H9 (cell line): Measurements from ENCODE around the gene FBXL7. TPM values are rescaled to one million over a fixed set of nuclear protein-coding genes. Genes with fewer than 3 reads are reported as not detected.

Source experiments
- DNase-seq: peaks from one replicate; pipeline ENCODE4 v3.0.0-alpha.2; 2017
- H2AFZ ChIP-seq: one replicate; pipeline ENCODE4 v1.6.1; 2013; ENCODE audit warnings: mild to moderate bottlenecking, low read length, control low read depth, moderate library complexity
- H2AK5ac ChIP-seq: 2 replicates; pipeline ENCODE4 v1.6.1; 2013; ENCODE audit warnings: low read length, control low read depth, mixed read lengths; ENCODE audit not compliant: insufficient read length
- H2BK120ac ChIP-seq: one replicate; pipeline ENCODE4 v1.6.1; 2013; ENCODE audit warnings: low read depth, mild to moderate bottlenecking, low read length, control low read depth, inconsistent platforms; ENCODE audit not compliant: poor library complexity, severe bottlenecking
- H2BK12ac ChIP-seq: 2 replicates; pipeline ENCODE4 v1.6.1; 2013; ENCODE audit warnings: low read length, control low read depth, mixed read lengths, low read depth; ENCODE audit not compliant: insufficient read length
- H2BK15ac ChIP-seq: 2 replicates; pipeline ENCODE4 v1.6.1; 2013; ENCODE audit warnings: low read depth, low read length, control low read depth
- H2BK20ac ChIP-seq: one replicate; pipeline ENCODE4 v1.6.1; 2013; ENCODE audit warnings: low read depth, mild to moderate bottlenecking, low read length, control low read depth, inconsistent platforms; ENCODE audit not compliant: poor library complexity, severe bottlenecking
- H2BK5ac ChIP-seq: 2 replicates; pipeline ENCODE4 v1.6.1; 2013; ENCODE audit warnings: low read length, control low read depth, mixed read lengths; ENCODE audit not compliant: insufficient read length
- H3K14ac ChIP-seq: 2 replicates; pipeline ENCODE4 v1.6.1; 2013; ENCODE audit warnings: low read length, control low read depth; ENCODE audit not compliant: insufficient read depth
- H3K18ac ChIP-seq: 2 replicates; pipeline ENCODE4 v1.6.1; 2013; ENCODE audit warnings: low read depth, mild to moderate bottlenecking, mixed read lengths, low read length, control low read depth; ENCODE audit not compliant: insufficient read length
- H3K23ac ChIP-seq: 2 replicates; pipeline ENCODE4 v1.6.1; 2013; ENCODE audit warnings: low read length, control low read depth, mixed read lengths, low read depth; ENCODE audit not compliant: insufficient read length
- H3K23me2 ChIP-seq: 2 replicates; pipeline ENCODE4 v1.6.1; 2013; ENCODE audit warnings: low read depth, mild to moderate bottlenecking, mixed read lengths, low read length, control low read depth; ENCODE audit not compliant: insufficient read length, poor library complexity, severe bottlenecking
- H3K27ac ChIP-seq: 2 replicates; pipeline ENCODE4 v1.5.1; 2013; ENCODE audit warnings: low read length, control low read depth, mixed read lengths, low read depth; ENCODE audit not compliant: insufficient read length
- H3K27me3 ChIP-seq: 2 replicates; pipeline ENCODE4 v1.6.1; 2013; ENCODE audit warnings: low read length, control low read depth, inconsistent platforms; ENCODE audit not compliant: insufficient read depth
- H3K4ac ChIP-seq: 2 replicates; pipeline ENCODE4 v1.6.1; 2013; ENCODE audit warnings: low read depth, mild to moderate bottlenecking, control low read depth, inconsistent platforms, low read length, moderate library complexity
- H3K4me1 ChIP-seq: 2 replicates; pipeline ENCODE4 v1.6.1; 2013; ENCODE audit warnings: low read length, control low read depth, inconsistent platforms; ENCODE audit not compliant: insufficient read depth
- H3K4me2 ChIP-seq: 2 replicates; pipeline ENCODE4 v1.6.1; 2013; ENCODE audit warnings: low read length, control low read depth, mixed read lengths; ENCODE audit not compliant: insufficient read length, insufficient read depth
- H3K56ac ChIP-seq: 2 replicates; pipeline ENCODE4 v1.6.1; 2013; ENCODE audit warnings: low read depth, mild to moderate bottlenecking, mixed read lengths, low read length, control low read depth; ENCODE audit not compliant: insufficient read length
- H3K79me1 ChIP-seq: 2 replicates; pipeline ENCODE4 v1.6.1; 2013; ENCODE audit warnings: low read depth, mild to moderate bottlenecking, moderate library complexity, low read length, control low read depth, inconsistent platforms; ENCODE audit not compliant: insufficient read depth, poor library complexity, severe bottlenecking
- H3K79me2 ChIP-seq: 2 replicates; pipeline ENCODE4 v1.6.1; 2013; ENCODE audit warnings: low read length, control low read depth, inconsistent platforms; ENCODE audit not compliant: insufficient read depth
- H3K9ac ChIP-seq: 2 replicates; pipeline ENCODE4 v1.6.1; 2013; ENCODE audit warnings: low read length, control low read depth, mixed read lengths; ENCODE audit not compliant: insufficient read length; ENCODE audit errors: extremely low read depth
- H3K9me3 ChIP-seq: one replicate; pipeline ENCODE4 v1.6.1; 2013; ENCODE audit warnings: low read depth, low read length, inconsistent platforms; ENCODE audit not compliant: control insufficient read depth
- H3T11ph ChIP-seq: one replicate; pipeline ENCODE4 v1.6.1; 2013; ENCODE audit warnings: mild to moderate bottlenecking, low read length, control low read depth, inconsistent platforms
- H4K20me1 ChIP-seq: one replicate; pipeline ENCODE4 v1.6.1; 2013; ENCODE audit not compliant: control insufficient read depth, insufficient read length, insufficient read depth
- H4K5ac ChIP-seq: 2 replicates; pipeline ENCODE4 v1.6.1; 2013; ENCODE audit warnings: low read depth, mild to moderate bottlenecking, mixed read lengths, low read length, control low read depth; ENCODE audit not compliant: insufficient read length
- H4K8ac ChIP-seq: replicated peaks from 2 replicates; pipeline ENCODE4 v1.6.1; 2013; ENCODE audit warnings: low read length, control low read depth, mixed read lengths, low read depth; ENCODE audit not compliant: insufficient read length
- H4K91ac ChIP-seq: 2 replicates; pipeline ENCODE4 v1.6.1; 2013; ENCODE audit warnings: low read depth, mild to moderate bottlenecking, moderate library complexity, mixed read lengths, low read length, control low read depth; ENCODE audit not compliant: insufficient read length
- H3K27ac Mint-ChIP-seq, 3 experiments: 2 replicates in 2 of 3; 3 replicates in 1 of 3; pipeline ENCODE4 v1.8.0; 2020 to 2021; ENCODE audit warnings: mixed read lengths in 3 of 3, mild to moderate bottlenecking in 1 of 3, moderate library complexity in 1 of 3
- H3K27me3 Mint-ChIP-seq: 2 replicates; pipeline ENCODE4 v1.8.0; 2021; ENCODE audit warnings: low read depth, mild to moderate bottlenecking, moderate library complexity, mixed read lengths
- H3K36me3 Mint-ChIP-seq, 3 experiments: 2 replicates in 2 of 3; 3 replicates in 1 of 3; pipeline ENCODE4 v1.8.0; 2020 to 2021; ENCODE audit warnings: low read depth in 3 of 3, mixed read lengths in 3 of 3; ENCODE audit not compliant: insufficient read depth in 1 of 3
- H3K4me1 Mint-ChIP-seq, 2 experiments: 2 replicates each; pipeline ENCODE4 v1.8.0; 2020; ENCODE audit warnings: mixed read lengths in 2 of 2
- H3K4me3 Mint-ChIP-seq, 2 experiments: 2 replicates in 1 of 2; 3 replicates in 1 of 2; pipeline ENCODE4 v1.8.0; 2020 to 2021; ENCODE audit warnings: mild to moderate bottlenecking in 2 of 2, mixed read lengths in 2 of 2, moderate library complexity in 1 of 2
- H3K9me3 Mint-ChIP-seq, 2 experiments: 2 replicates in 1 of 2; 3 replicates in 1 of 2; pipeline ENCODE4 v1.8.0; 2020; ENCODE audit warnings: mild to moderate bottlenecking in 2 of 2, mixed read lengths in 2 of 2, moderate library complexity in 1 of 2
- CTCF ChIP-seq: fragments of 200-600 bp; sonication (generic); conservative IDR thresholded peaks from 3 replicates; pipeline ENCODE4 v1.8.0; 2021; ENCODE audit warnings: antibody characterized with exemption, mild to moderate bottlenecking
- WGBS: extraction: QIAGEN DNeasy Blood & Tissue Kit; methylation state at CpG from one replicate; pipeline ENCODE4 v1.1.7; 2013; ENCODE audit warnings: missing lambda C conversion rate, low lambda C conversion rate, mixed read lengths; ENCODE audit not compliant: insufficient read length; ENCODE audit errors: extremely low coverage; 5-methylcytosine and 5-hydroxymethylcytosine counted together
- total RNA-seq: library from RNA; stranded (reverse); gene quantifications from 2 replicates; pipeline ENCODE4 v1.2.1, GENCODE V29; 2021

The FBXL7 gene
- total RNA-seq, 1 experiment from 2014 or later: 14.6 TPM

- H3K23me2 ChIP-seq: no peaks in the 10 kb centered on the region
- no peak overlapping the region for H2BK12ac ChIP-seq
- no peak overlapping the region for H4K8ac ChIP-seq
- no peak overlapping the region for H4K5ac ChIP-seq
- no peak overlapping the region for H3K27ac ChIP-seq
- H3T11ph ChIP-seq: no peak overlapping the region
- H2AK5ac ChIP-seq: no peak overlapping the region
- H2BK5ac ChIP-seq: no peak overlapping the region
- H3K27me3 ChIP-seq: no peaks in the 10 kb centered on the region
- no peak overlapping the region for H3K4ac ChIP-seq
- H3K4me1 ChIP-seq: peaks cover 3% of the 10 kb centered on the region; the same call in 1 of the 2 replicates
- DNase-seq: no peak
- no peaks in the 10 kb centered on the region for H3K9me3 ChIP-seq
- H2BK120ac ChIP-seq: no peak overlapping the region
- H2BK20ac ChIP-seq: no peak overlapping the region
- Mint-ChIP-seq H3K4me3 (no peak overlapping the region), H3K9me3 (peaks cover 3 to 9% of the 10 kb centered on the region in 2 experiments; a peak in 4 of 5 replicates), H3K27me3 (no peaks in the 10 kb centered on the region), H3K36me3 (peaks cover 1 to 18% (median 2%) of the 10 kb centered on the region in 3 experiments; a peak in 6 of 7 replicates), H3K27ac (0 out of 7 replicates have a peak overlapping the region, but pooled peaks of 2 of the 3 experiments have one; percentile 15 to 16), H3K4me1 (peaks cover 9% of the 10 kb centered on the region in 2 experiments)
- H3K56ac ChIP-seq: no peak overlapping the region
- H3K79me2 ChIP-seq: no peaks in the 10 kb centered on the region
- no peak overlapping the region for H2BK15ac ChIP-seq
- H4K20me1 ChIP-seq: no peaks in the 10 kb centered on the region
- no peak for TF ChIP-seq CTCF
- peaks cover 5% of the 10 kb centered on the region for H3K79me1 ChIP-seq
- no peak overlapping the region for H3K9ac ChIP-seq
- H2AFZ ChIP-seq: no peak overlapping the region
- no peak overlapping the region for H4K91ac ChIP-seq
- H3K18ac ChIP-seq: no peak overlapping the region
- H3K4me2 ChIP-seq: no peak overlapping the region
- no peak overlapping the region for H3K23ac ChIP-seq
- no peak overlapping the region for H3K14ac ChIP-seq
- no CpG with 5 or more reads among the region's 5 CpGs for WGBS
Observed at GRCh38 chr5:15877914-15878313, 377.9 kb downstream of the FBXL7 start.
